ENCODE results near the gene APOBEC3B.

GRCh38 chr22:38984224-38984623, 2.1 kb downstream of the APOBEC3B start:
- TF ChIP-seq CTCF (IDR thresholded peaks at IDR 0.05) (no peak), EZH2 (IDR thresholded peaks at IDR 0.05) (no peak), EZH2phosphoT487 (IDR thresholded peaks at IDR 0.05) (no peak)
